RWPE1 (cell line): ENCODE data around the gene ZNF736.
"Not testable (repeated sequence)": the region's sequence is repeated elsewhere in the genome, so short reads cannot be mapped to it uniquely, and the experiment has no call there.

Experiments
- CTCF ChIA-PET: fragments of 350-600 bp; sonication (Branson Sonifier 250); formaldehyde crosslinking; extraction: SDS; loops from one replicate; lab custom pipeline; 2021; lab: Yijun Ruan, JAX
- POLR2A ChIA-PET: fragments of 400-600 bp; formaldehyde crosslinking; extraction: SDS; loops from one replicate; lab custom pipeline; 2020; ENCODE audit warnings: antibody characterized with exemption; ENCODE audit not compliant: low non-redundant PET; lab: Yijun Ruan, JAX
- DNase-seq: peaks from one replicate; pipeline ENCODE4 v3.0.0; 2012; ENCODE audit warnings: low spot score
- H3K27ac ChIP-seq: fragments of 450-650 bp; 2 replicates; pipeline ENCODE4 v1.5.1; 2017
- TF ChIP-seq, protein P1 (sequence below): fragments of 450-650 bp; conservative IDR thresholded peaks from 2 replicates; pipeline ENCODE4 v1.5.1; 2017; ENCODE audit warnings: low read depth, mild to moderate bottlenecking

ZNF736 gene

DNA sequence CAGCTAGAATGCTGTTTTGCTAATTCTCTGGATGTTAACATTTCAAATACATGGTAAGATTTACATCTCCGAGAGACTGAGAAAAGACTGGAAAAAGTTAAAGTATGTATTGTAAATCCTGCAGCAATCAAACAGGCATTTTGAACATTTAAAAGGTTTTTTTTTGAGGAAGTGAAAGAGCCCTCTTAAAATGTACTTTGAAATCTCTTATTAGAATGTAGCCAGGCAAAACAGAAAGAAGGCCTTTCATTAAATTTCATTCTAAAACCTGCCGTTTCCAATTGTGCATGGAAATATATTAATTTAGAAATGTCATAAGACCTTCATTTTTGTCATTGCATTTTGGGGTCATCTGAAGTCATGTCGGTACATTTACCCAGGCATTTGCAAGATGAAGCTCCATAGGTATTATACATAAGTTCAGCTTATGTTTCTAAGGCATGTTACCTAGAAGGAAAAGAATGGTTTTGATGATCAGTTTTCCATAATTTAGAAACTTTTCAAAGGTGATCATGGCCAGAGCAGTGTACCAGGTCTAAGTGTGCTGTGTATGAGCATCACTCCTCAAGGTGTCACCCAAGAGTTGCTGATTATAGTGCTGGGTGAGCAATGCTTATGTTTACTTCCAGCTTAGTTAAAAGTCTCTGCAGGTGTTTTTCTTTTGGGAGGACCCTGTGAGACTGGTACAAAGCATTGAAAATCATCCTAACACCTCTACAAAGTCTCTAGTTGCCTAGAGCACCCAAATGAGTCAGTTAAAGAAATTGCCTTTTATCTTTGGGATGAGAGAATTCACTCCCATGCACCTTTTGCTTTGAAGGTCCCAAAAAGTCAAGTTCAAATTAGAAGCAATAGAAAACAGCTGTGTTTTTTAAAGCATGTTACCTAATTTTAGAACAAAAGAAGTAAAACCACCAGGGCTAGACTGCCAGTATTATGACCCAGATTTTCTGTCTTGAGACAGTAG lies 7.1 kb downstream of the ZNF736 start:
- CTCF ChIA-PET: interaction anchor here (0.6 kb wide), 1 partner anchor 12 kb away, joined by 4 read pairs; no protein-coding TSS in a partner anchor
- POLR2A ChIA-PET: no interaction called here
- TF ChIP-seq, protein P1, sequence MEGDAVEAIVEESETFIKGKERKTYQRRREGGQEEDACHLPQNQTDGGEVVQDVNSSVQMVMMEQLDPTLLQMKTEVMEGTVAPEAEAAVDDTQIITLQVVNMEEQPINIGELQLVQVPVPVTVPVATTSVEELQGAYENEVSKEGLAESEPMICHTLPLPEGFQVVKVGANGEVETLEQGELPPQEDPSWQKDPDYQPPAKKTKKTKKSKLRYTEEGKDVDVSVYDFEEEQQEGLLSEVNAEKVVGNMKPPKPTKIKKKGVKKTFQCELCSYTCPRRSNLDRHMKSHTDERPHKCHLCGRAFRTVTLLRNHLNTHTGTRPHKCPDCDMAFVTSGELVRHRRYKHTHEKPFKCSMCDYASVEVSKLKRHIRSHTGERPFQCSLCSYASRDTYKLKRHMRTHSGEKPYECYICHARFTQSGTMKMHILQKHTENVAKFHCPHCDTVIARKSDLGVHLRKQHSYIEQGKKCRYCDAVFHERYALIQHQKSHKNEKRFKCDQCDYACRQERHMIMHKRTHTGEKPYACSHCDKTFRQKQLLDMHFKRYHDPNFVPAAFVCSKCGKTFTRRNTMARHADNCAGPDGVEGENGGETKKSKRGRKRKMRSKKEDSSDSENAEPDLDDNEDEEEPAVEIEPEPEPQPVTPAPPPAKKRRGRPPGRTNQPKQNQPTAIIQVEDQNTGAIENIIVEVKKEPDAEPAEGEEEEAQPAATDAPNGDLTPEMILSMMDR: no peak
- no peak overlapping the region for H3K27ac ChIP-seq
- no peak for DNase-seq

DNA sequence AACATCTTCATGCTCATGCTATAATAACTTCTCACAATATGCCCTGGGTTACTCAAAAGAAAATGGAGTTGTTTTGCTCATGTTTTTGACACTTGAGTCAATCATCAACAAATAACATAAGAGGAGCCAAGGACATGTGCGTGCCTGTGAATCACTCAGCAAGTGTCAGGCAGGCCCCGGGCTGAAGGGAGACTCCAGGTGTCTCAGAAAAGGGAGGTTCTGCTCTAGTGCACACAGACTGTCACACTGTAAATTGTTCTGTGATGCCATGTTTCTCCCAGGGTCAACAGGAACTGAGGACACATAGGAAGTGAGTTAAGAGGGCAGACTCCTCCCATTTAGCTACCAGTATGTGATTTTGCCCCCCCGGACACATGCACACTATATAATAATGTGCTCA lies 10.4 kb downstream of the ZNF736 start:
- DNase-seq, H3K27ac ChIP-seq, POLR2A ChIA-PET: not testable (repeated sequence)
- CTCF ChIA-PET: interaction anchor here (0.5 kb wide), 1 partner anchor 1059 kb away, joined by 3 read pairs; no protein-coding TSS in a partner anchor

DNA sequence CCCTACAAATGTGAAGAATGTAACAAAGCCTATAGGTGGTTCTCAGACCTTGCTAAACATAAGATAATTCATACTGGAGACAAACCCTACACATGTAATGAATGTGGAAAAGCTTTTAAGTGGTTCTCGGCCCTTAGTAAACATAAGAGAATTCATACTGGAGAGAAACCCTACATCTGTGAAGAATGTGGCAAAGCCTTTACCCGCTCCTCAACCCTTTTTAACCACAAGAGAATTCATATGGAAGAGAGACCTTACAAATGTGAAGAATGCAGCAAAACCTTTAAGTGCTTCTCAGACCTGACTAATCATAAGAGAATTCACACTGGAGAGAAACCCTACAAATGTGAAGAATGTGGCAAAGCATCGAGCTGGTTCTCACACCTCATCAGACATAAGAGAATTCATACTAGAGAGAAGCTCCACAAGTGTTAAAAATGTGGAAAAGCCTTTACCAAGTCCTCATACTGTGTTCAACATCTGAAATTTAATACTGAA lies 35.0 kb downstream of the ZNF736 start:
- DNase-seq, POLR2A ChIA-PET, H3K27ac ChIP-seq, CTCF ChIA-PET: not testable (repeated sequence)

DNA sequence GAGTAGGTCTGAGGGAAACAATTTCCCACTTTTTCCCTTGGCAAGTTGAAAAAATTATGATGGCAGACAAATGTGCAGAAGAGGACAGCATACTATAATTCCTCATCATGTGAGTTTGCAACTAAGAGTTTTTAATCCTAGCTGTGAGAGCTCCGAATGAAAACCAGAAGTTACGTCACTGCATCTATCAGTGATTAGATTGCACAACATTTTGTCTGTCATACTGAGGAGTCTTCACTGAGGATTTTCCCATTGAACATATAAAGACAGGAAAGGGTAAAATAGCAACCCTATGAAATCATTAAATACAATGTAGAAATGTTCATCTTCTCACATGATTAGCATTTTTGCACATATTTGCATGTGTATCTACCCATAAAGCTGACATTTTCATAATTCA lies 45.8 kb downstream of the ZNF736 start:
- ChIA-PET POLR2A (no interaction called here), CTCF (no interaction called here)
- H3K27ac ChIP-seq: no peak overlapping the region
- no peak for DNase-seq
- TF ChIP-seq, protein P1: no peak

DNA sequence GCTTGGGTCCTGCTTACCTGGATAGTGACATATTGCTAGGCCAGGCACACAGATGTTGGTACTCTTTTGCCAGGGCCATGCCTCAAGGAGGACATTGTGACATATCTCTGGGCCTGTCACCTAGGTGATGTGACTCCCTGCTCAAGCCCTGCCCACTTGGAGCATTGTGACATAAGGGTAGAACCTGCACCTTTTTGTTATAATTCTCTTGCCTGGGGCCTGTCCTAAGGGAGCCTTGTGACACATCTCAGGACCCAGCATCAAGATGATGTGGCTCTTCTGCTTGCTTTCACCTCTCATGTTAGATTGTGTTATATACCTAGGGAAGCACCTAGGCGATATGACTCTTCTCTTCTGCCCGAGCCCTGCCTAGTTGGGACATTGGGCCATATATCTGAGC lies 57.4 kb downstream of the ZNF736 start:
- H3K27ac ChIP-seq: no peak overlapping the region
- TF ChIP-seq, protein P1: no peak
- POLR2A ChIA-PET: no interaction called here
- CTCF ChIA-PET: no interaction called here
- DNase-seq: no peak

DNA sequence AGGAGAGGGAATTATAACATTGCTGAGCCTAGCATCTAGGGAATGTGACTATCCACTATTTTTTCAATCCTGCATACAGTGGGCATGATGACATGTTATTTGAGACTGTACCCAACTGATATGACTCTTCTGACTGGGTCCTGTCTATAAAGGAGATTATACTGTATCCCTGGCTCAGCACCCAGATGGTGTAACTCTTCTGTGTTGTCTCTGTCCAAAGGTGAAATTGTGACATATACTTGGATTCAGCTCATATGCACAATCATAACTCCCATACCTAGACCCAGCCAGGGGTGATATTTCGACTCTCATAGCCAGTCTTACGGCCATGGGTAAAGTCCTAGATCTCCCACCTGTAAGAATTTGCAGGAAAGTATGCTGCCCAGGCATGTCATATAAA lies 59.3 kb downstream of the ZNF736 start:
- ChIA-PET CTCF (no interaction called here), POLR2A (no interaction called here)
- TF ChIP-seq, protein P1: no peak
- no peak overlapping the region for H3K27ac ChIP-seq
- DNase-seq: no peak

DNA sequence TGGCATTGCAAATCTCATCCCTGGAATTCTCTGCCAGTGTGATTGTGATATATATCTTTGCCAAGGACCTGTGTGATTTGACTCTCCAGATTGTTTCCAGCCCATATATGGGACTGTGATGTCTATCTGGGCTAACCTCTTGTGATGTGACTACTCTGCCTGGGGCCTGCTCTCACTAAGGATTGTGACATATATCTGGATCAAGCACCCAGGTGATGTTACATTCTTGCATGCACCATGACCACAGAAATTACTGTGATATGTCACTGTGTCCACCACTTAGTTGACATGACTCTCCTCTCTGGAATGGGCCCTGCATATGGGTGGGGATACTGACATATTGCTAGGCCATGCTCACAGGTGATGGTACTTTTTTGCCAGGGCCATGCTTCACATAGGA lies 86.6 kb downstream of the ZNF736 start:
- POLR2A ChIA-PET: no interaction called here
- CTCF ChIA-PET: no interaction called here
- TF ChIP-seq, protein P1: no peak
- no peak for DNase-seq
- no peak overlapping the region for H3K27ac ChIP-seq
